ENCODE data around the gene FGF12. TPM values are rescaled to one million over a fixed set of nuclear protein-coding genes. Genes with fewer than 3 reads are reported as not detected.
A peak's percentile ranks its signal among the peaks of the same experiment; 100 is the strongest.

The FGF12 gene
- total RNA-seq, 2 experiments from 2014 or later = not detected

DNA sequence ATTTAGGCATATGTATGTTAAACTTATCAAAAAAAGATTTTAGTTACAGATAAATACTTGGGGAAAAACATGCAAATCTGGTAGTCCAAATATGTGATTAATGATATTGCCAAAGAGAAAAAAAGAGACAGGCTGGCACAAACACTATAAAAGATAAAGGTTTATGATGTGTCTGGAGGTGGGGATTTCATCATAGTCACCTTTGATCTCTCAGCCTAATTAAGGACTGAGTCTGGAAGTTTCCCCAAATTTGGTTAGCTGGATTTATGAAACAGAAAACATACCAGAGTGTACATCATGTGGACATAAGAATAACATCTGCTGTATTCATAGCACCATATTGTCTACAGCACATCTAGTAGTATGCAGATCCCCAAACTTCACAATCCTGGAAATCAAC, 157.0 kb downstream of the FGF12 start:
- intact Hi-C loops (cut with DNase I, micrococcal nuclease) = no loop called here
- CTCF ChIA-PET = no interaction called here

GRCh38 chr3:192566706-192567290, 160.5 kb downstream of the FGF12 start:
- H3K4me3 Mint-ChIP-seq = no peak overlapping the region
- peaks cover 2% of the 10 kb centered on the region for H3K4me1 ChIP-seq (ENCODE audit: insufficient read depth, low read length)
- no peak for ATAC-seq (ENCODE audit: poor library complexity)
- no peak overlapping the region for H3K4me3 ChIP-seq (ENCODE audit: low read length)
- peak; percentile 17 to 68 (median 41) for DNase-seq
- H3K27me3 ChIP-seq (ENCODE audit: control insufficient read depth in 1 of 2, insufficient read depth in 2 of 2, low read length in 2 of 2) = peaks cover 0 to 12% of the 10 kb centered on the region in 2 experiments
- no peaks in the 10 kb centered on the region for H3K4me1 Mint-ChIP-seq (ENCODE audit: low read depth)
- H3K36me3 Mint-ChIP-seq (ENCODE audit: low read depth) = no peaks in the 10 kb centered on the region
- intact Hi-C loops (cut with DNase I, micrococcal nuclease) = loop anchor here (5.0 to 10.0 kb wide), 4 partner anchors 238 to 1751 kb away; no protein-coding TSS in a partner anchor
- H3K36me3 ChIP-seq (ENCODE audit: insufficient read depth, low read length) = no peaks in the 10 kb centered on the region
- ChIA-PET POLR2A (no interaction called here), CTCF (no interaction called here)
- H3K9me3 ChIP-seq (ENCODE audit: control insufficient read depth in 1 of 2, insufficient read depth in 1 of 2, low read length in 2 of 2) = no peaks in the 10 kb centered on the region
- H3K27ac Mint-ChIP-seq = no peak overlapping the region
- no peaks in the 10 kb centered on the region for H3K9me3 Mint-ChIP-seq
- TF ChIP-seq CTCF (IDR thresholded peaks at IDR 0.05) = peak; percentile 46
- H3K27ac ChIP-seq (ENCODE audit: low read depth in 1 of 2, low read length in 2 of 2) = no peak overlapping the region
- peaks cover 30% of the 10 kb centered on the region for H3K27me3 Mint-ChIP-seq

More for the DNA sequence above, 157.0 kb downstream of the FGF12 start:
- H3K4me3 ChIP-seq (ENCODE audit: low read length) = no peak overlapping the region
- no peaks in the 10 kb centered on the region for H3K9me3 ChIP-seq (ENCODE audit: control insufficient read depth in 1 of 2, insufficient read depth in 1 of 2, low read length in 2 of 2)
- H3K27me3 ChIP-seq (ENCODE audit: control insufficient read depth in 1 of 2, insufficient read depth in 2 of 2, low read length in 2 of 2) = peaks cover 0 to 12% of the 10 kb centered on the region in 2 experiments
- peaks cover 2% of the 10 kb centered on the region for H3K4me1 ChIP-seq (ENCODE audit: insufficient read depth, low read length)
- no peak for TF ChIP-seq CTCF (IDR thresholded peaks at IDR 0.05)
- no peaks in the 10 kb centered on the region for H3K36me3 Mint-ChIP-seq (ENCODE audit: low read depth)
- no peak overlapping the region for H3K27ac ChIP-seq (ENCODE audit: low read depth in 1 of 2, low read length in 2 of 2)
- no peak for DNase-seq
- POLR2A ChIA-PET = no interaction called here
- ATAC-seq (ENCODE audit: poor library complexity) = no peak
- no peak overlapping the region for H3K27ac Mint-ChIP-seq
- H3K36me3 ChIP-seq (ENCODE audit: insufficient read depth, low read length) = no peaks in the 10 kb centered on the region
- no peaks in the 10 kb centered on the region for H3K4me1 Mint-ChIP-seq (ENCODE audit: low read depth)
- H3K27me3 Mint-ChIP-seq = peaks cover 38% of the 10 kb centered on the region
- H3K4me3 Mint-ChIP-seq = no peak overlapping the region
- no peaks in the 10 kb centered on the region for H3K9me3 Mint-ChIP-seq

DNA sequence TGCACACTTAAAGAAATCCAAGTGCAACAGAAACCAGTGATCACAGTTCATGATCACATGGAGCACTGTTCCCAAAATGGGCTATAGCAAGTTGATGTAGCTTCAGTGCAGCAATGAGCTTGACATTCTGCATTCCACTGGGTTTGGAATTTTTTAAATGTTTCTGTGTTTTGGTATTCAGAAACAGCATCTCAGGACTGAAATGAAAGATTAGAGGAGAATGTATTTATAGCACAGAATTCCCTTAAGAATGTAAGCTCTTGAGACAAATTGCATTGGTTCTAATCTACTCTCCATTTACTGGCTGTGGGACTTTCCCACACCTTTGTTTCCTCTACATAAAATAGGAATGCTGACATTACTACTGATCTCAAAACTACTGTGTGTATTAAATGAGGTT, 162.7 kb downstream of the FGF12 start:
- H3K9me3 ChIP-seq (ENCODE audit: control insufficient read depth in 1 of 2, insufficient read depth in 1 of 2, low read length in 2 of 2) = no peaks in the 10 kb centered on the region
- no peak for TF ChIP-seq CTCF (IDR thresholded peaks at IDR 0.05)
- H3K27ac ChIP-seq (ENCODE audit: low read depth in 1 of 2, low read length in 2 of 2) = no peak overlapping the region
- no peak overlapping the region for H3K27ac Mint-ChIP-seq
- peaks cover 18% of the 10 kb centered on the region for H3K27me3 Mint-ChIP-seq
- H3K27me3 ChIP-seq (ENCODE audit: control insufficient read depth in 1 of 2, insufficient read depth in 2 of 2, low read length in 2 of 2) = peaks cover 0 to 3% of the 10 kb centered on the region in 2 experiments
- H3K4me3 Mint-ChIP-seq = no peak overlapping the region
- intact Hi-C loops (cut with DNase I, micrococcal nuclease) = loop anchor here (5.0 to 10.0 kb wide), 4 partner anchors 240 to 1753 kb away; no protein-coding TSS in a partner anchor
- H3K9me3 Mint-ChIP-seq = no peaks in the 10 kb centered on the region
- no peak overlapping the region for H3K4me3 ChIP-seq (ENCODE audit: low read length)
- no peaks in the 10 kb centered on the region for H3K4me1 Mint-ChIP-seq (ENCODE audit: low read depth)
- H3K4me1 ChIP-seq (ENCODE audit: insufficient read depth, low read length) = no peaks in the 10 kb centered on the region
- ATAC-seq (ENCODE audit: poor library complexity) = no peak
- no peaks in the 10 kb centered on the region for H3K36me3 ChIP-seq (ENCODE audit: insufficient read depth, low read length)
- ChIA-PET CTCF (no interaction called here), POLR2A (no interaction called here)
- no peak for DNase-seq
- no peaks in the 10 kb centered on the region for H3K36me3 Mint-ChIP-seq (ENCODE audit: low read depth)
